Fibroblast of mammary gland (primary cell): ENCODE results near the gene PDGFRA.
A peak's percentile ranks its signal among the peaks of the same experiment; 100 is the strongest.

Experiments
- DNase-seq: peaks from one replicate; pipeline ENCODE4 v3.0.0-alpha.2; 2010; ENCODE audit warnings: low read depth
- H3K4me3 ChIP-seq: 2 replicates; pipeline ENCODE4 v1.5.1; 2011; ENCODE audit warnings: low read depth, mild to moderate bottlenecking, low read length, moderate library complexity; ENCODE audit not compliant: control insufficient read depth
- TF ChIP-seq, protein P1 (sequence below): conservative IDR thresholded peaks from 2 replicates; pipeline ENCODE4 v1.5.1; 2011; ENCODE audit warnings: low read depth, low read length, inconsistent platforms; ENCODE audit not compliant: control insufficient read depth, insufficient read depth

Gene PDGFRA

DNA sequence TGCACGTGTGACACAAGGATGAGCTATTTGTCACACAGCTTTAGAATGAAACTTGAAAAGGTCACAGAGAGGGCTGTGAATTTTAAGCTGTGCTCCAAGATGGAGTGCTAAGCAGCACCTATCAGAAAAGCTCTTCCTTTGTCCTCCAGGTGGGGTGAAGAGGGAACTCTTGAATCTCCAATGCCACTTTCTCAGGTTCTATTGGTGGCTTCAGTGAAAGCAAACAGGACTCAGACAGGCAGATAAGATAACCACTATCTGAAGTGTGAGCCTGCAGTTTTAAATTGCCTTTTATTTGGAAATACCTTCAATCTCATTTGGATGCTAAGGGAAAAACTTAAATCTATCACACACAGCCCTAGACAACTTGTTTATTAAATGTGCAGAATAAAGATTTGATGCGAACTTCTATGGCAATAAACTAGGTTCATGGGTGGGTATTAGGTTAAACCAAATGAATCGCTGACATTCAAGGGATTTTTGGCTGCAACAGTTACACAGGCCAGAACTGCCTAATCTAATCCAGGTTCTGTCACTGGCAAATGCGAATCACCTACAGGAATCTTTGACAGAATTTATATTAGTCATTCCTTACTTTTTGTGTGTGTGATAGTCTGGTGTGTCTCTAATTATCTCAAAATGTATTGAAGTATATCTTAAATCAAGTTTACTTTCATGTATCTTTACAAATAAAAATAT is 13.6 kb upstream of the PDGFRA start:
- H3K4me3 ChIP-seq = no peak overlapping the region
- DNase-seq = peak; percentile 19
- TF ChIP-seq, protein P1, sequence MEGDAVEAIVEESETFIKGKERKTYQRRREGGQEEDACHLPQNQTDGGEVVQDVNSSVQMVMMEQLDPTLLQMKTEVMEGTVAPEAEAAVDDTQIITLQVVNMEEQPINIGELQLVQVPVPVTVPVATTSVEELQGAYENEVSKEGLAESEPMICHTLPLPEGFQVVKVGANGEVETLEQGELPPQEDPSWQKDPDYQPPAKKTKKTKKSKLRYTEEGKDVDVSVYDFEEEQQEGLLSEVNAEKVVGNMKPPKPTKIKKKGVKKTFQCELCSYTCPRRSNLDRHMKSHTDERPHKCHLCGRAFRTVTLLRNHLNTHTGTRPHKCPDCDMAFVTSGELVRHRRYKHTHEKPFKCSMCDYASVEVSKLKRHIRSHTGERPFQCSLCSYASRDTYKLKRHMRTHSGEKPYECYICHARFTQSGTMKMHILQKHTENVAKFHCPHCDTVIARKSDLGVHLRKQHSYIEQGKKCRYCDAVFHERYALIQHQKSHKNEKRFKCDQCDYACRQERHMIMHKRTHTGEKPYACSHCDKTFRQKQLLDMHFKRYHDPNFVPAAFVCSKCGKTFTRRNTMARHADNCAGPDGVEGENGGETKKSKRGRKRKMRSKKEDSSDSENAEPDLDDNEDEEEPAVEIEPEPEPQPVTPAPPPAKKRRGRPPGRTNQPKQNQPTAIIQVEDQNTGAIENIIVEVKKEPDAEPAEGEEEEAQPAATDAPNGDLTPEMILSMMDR = no peak

DNA sequence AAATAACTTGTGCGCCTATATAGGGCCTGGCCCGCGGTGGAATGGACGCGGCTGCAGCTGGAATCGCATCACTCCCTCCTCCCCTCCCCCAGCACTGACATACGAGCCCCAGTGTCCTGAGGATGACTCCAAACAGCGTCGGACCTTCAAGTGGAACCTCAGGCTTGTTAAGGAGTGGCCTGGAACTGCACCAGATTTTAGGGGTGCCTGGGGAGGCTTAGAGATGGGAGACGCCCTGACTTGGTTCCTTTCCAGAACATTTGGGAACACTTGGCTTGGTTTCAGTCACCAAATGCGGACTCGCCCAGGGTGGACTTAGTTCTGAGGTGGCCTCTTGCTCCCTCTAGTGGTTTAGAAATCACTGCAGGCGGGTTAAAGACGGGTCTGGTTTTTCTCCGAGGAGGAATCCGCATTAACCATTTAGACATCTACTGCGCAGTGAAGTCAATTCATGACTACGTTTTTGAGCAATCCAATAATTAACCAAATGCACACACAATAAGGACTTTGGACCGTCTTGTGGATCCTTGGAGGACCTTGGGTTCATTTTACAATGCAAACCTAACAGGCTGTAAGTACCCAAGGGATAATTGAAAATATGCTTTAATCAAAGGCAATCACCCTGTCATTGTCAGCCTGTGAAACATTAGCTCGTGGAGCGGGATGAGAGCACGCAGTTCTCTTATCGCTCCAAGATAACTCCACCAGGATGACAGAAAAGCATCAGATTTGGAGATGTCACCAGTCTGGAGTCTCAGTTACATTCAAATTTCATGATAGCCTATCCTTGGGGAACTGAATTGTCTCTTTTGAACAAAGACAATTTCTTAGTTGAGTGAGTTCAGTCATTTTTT is 11.2 kb upstream of the PDGFRA start:
- H3K4me3 ChIP-seq = peak overlapping the region; percentile 43
- peak; percentile 98 for DNase-seq
- TF ChIP-seq, protein P1 = peak; percentile 92

DNA sequence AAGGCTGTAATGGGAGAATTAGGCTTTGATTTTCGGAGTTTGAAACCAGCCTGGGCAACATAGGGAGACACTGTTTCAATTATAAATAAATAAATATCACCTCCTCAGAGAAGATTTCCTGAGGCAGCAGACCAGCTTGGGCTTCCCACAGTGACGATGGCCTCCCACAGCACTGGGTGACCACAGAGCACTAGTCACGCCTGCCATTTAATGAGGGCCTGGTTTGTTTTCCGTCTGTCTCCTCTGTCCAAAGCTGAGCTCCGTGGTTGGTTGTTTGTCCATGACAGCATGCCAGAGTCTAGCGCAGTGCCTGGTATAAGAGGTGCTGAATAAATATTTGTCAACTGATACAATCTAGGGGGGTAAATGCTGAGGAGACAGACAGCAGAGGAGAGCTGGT is 10.4 kb upstream of the PDGFRA start:
- DNase-seq = no peak
- TF ChIP-seq, protein P1 = no peak

DNA sequence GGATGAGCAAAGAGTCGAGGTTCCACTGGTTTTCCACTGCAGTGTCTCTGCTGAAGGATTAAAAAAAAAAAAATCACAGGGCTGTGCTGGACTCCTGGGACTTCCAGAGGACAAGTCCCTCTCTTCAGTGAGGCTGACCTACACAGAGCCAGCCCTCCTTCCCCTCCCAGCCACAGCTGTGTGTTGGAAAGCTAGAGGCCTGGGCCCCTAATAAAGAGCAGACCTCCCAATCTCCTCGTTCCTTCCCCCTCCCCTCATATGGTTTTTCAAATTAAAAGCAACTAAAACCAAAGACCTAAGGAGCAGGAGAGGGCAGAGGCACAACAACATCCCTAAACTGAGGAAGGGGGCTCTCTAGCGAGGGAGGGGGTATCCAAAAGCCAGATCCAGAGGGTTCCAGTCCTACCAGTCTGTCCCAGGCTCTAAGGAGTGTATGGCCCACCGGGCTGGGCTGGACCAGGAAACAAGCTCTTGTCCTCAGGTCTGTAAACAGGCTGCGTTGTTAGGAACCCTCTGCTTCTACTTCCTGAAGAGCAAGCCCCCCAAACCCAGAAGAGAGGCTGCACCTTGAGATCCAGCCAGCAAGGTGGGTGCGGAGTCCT is 4.0 kb upstream of the PDGFRA start:
- DNase-seq = no peak
- TF ChIP-seq, protein P1 = no peak
- H3K4me3 ChIP-seq = no peak overlapping the region

More for the DNA sequence above, 10.4 kb upstream of the PDGFRA start:
- H3K4me3 ChIP-seq = no peak overlapping the region

DNA sequence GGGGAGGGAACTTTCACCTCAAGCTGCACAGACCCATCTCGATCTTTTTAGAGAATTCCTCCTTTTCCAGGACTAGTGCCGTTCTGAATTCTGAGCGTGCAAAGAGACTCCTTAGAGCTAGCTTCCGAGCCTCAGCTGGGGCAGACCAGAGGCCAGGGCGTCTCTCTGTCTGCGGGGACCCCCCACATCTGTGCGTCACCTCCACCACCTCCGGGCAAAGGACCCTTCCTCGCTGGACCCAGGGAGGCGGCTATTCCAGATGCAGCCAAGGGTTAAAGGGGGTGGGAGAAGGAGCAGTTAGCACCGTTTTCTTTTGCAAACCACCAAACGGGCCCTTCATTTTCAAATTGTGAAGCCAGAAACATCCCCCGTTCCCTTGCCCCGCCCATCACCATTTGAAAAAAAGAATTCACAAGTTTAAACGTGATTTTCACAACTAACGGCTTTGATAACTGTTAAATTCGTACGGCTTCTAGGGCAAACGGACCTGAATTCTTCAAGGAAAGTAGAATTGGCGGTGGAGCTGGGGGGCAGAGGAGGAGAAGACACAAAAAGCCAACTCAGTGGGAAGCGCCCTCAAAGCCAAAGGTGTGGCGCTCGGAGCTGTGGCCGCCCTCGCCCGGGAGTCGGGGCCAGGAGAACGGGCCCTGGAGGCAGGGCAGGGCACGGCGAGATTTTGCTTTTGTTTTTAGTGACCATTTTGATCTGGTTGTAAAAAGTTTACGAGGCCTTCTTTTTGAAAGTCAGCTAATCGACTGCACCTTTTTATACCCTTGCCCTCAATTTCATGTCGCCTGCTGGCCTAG is 3.3 kb upstream of the PDGFRA start:
- H3K4me3 ChIP-seq = peak overlapping the region; percentile 95
- TF ChIP-seq, protein P1 = no peak
- peak; percentile 32 for DNase-seq
